Measurements from ENCODE around the gene SRRM3.
A peak's percentile ranks its signal among the peaks of the same experiment; 100 is the strongest.
"Not testable (repeated sequence)": the region's sequence is repeated elsewhere in the genome, so short reads cannot be mapped to it uniquely, and the experiment has no call there.

The SRRM3 gene

GRCh38 chr7:76269895-76270294 is 68.2 kb downstream of the SRRM3 start:
- in situ Hi-C loops (cut with MboI; ENCODE audit: low sequenced_read_pairs): no loop called here
- no peak overlapping the region for H3K4me3 ChIP-seq
- H3K4me1 ChIP-seq: peaks cover 5% of the 10 kb centered on the region; the same call in 1 of the 2 replicates
- no peak for DNase-seq (ENCODE audit: low spot score in 2 of 2)
- H3K36me3 ChIP-seq (replicated peaks): no peaks in the 10 kb centered on the region
- H3K9me3 ChIP-seq: no peaks in the 10 kb centered on the region
- H3K27me3 ChIP-seq (ENCODE audit: low read depth): no peaks in the 10 kb centered on the region

GRCh38 chr7:76271384-76271783 is 69.7 kb downstream of the SRRM3 start:
- H3K4me3 ChIP-seq; DNase-seq (ENCODE audit: low spot score in 2 of 2); H3K4me1 ChIP-seq; H3K36me3 ChIP-seq (replicated peaks); H3K9me3 ChIP-seq; H3K27me3 ChIP-seq (ENCODE audit: low read depth); in situ Hi-C loops (cut with MboI; ENCODE audit: low sequenced_read_pairs): not testable (repeated sequence)

DNA sequence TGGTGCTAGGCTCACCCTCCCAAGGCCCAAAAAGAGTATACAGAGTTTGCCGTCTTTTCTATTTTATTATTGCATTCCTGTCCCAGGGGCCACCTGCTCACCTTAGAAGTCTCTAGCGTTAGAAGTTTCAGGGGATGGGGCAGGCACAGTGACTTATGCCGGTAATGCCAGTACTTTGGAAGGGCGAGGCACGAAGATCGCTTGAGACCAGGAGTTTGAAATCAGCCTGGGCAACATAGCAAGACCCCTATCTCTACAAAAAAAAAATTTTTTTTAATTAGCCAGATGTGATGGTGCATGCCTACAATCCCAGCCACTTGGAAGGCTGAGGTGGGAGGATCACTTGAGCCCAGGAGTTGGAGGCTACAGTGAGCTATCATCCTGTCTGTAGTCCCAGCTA is 70.4 kb downstream of the SRRM3 start:
- Histone ChIP-seq H3K27me3 (ENCODE audit: low read depth) (no peaks in the 10 kb centered on the region), H3K4me3 (no peak overlapping the region), H3K36me3 (replicated peaks) (no peaks in the 10 kb centered on the region), H3K9me3 (no peaks in the 10 kb centered on the region), H3K4me1 (no peaks in the 10 kb centered on the region)
- in situ Hi-C loops (cut with MboI; ENCODE audit: low sequenced_read_pairs): no loop called here
- no peak for DNase-seq (ENCODE audit: low spot score in 2 of 2)

DNA sequence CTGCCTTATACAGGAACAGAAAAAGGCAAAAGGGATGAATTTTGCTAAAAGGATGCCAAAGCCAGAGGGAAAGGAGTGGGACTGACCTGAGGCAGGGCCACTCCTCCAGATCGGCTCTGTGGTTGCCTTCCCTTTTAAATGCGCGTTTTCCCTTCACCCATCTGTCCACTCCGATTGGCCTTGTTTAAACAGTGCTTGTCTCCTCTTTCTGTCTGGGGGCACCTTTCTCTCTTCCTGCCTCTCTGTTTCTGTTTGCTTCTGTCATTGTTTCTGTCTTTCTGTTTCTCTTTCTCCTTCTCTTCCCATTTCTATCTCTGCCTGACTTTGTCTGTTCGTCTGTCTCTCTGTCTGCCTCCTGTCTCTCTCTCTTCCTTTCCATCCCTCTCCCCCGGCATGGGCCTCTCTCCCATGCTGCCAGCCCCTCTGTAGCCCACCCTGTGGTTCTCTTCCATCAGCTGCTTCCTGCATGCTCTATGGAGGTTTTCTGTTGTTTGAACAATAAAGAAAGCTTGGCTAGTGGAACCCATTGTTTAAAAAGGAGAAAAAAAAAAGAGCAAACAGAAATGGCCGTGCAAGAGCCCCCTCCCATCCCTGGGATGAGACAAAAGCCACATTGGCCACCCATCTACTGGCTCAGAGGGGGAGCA is 71.3 kb downstream of the SRRM3 start:
- no peak for DNase-seq (ENCODE audit: low spot score in 2 of 2)
- no peaks in the 10 kb centered on the region for H3K36me3 ChIP-seq (replicated peaks)
- no peaks in the 10 kb centered on the region for H3K4me1 ChIP-seq
- no peaks in the 10 kb centered on the region for H3K27me3 ChIP-seq (ENCODE audit: low read depth)
- H3K9me3 ChIP-seq: no peaks in the 10 kb centered on the region
- H3K4me3 ChIP-seq: no peak overlapping the region
- in situ Hi-C loops (cut with MboI; ENCODE audit: low sequenced_read_pairs): no loop called here

DNA sequence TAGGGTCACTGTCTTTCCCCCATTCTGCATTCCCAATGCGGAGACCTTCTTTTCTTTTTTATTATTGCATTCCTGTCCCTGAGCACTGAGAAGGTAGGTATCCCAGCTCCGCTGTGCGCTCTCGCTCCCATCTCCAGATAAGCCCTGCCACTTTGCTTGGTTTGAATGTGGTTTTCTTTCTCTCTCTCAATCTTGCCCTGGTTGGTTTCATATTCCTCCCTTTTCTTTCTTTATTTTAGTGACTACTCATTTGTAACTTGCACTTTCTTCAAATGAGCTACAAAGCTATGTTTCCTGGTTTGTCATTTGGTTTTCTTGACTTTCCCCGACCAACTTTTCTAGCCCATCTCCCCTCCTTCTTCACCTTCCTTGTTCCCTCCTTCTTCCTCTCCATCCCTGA is 71.8 kb downstream of the SRRM3 start:
- H3K4me3 ChIP-seq: no peak overlapping the region
- in situ Hi-C loops (cut with MboI; ENCODE audit: low sequenced_read_pairs): no loop called here
- no peaks in the 10 kb centered on the region for H3K36me3 ChIP-seq (replicated peaks)
- H3K4me1 ChIP-seq: no peaks in the 10 kb centered on the region
- H3K9me3 ChIP-seq: no peaks in the 10 kb centered on the region
- H3K27me3 ChIP-seq (ENCODE audit: low read depth): no peaks in the 10 kb centered on the region
- no peak for DNase-seq (ENCODE audit: low spot score in 2 of 2)

GRCh38 chr7:76278540-76278939 is 76.8 kb downstream of the SRRM3 start:
- DNase-seq (ENCODE audit: low spot score in 2 of 2): peak in 1 of 2 experiments; percentile 41
- H3K9me3 ChIP-seq: no peaks in the 10 kb centered on the region
- in situ Hi-C loops (cut with MboI; ENCODE audit: low sequenced_read_pairs): no loop called here
- H3K27me3 ChIP-seq (ENCODE audit: low read depth): no peaks in the 10 kb centered on the region
- peaks cover 3% of the 10 kb centered on the region; the same call in 1 of the 2 replicates for H3K4me1 ChIP-seq
- no peak overlapping the region for H3K4me3 ChIP-seq
- H3K36me3 ChIP-seq (replicated peaks): no peaks in the 10 kb centered on the region

GRCh38 chr7:76280408-76280807 is 78.7 kb downstream of the SRRM3 start:
- no peaks in the 10 kb centered on the region for H3K9me3 ChIP-seq
- H3K4me3 ChIP-seq: no peak overlapping the region
- H3K4me1 ChIP-seq: peaks cover 3% of the 10 kb centered on the region; the same call in 1 of the 2 replicates
- H3K36me3 ChIP-seq (replicated peaks): 0 out of 2 replicates have a peak, but pooled peaks cover 3% of the 10 kb centered on the region
- in situ Hi-C loops (cut with MboI; ENCODE audit: low sequenced_read_pairs): no loop called here
- no peaks in the 10 kb centered on the region for H3K27me3 ChIP-seq (ENCODE audit: low read depth)
- DNase-seq (ENCODE audit: low spot score in 2 of 2): no peak

GRCh38 chr7:76281006-76281705 is 79.5 kb downstream of the SRRM3 start:
- Histone ChIP-seq H3K27me3 (ENCODE audit: low read depth) (no peaks in the 10 kb centered on the region), H3K9me3 (no peaks in the 10 kb centered on the region)
- peak in 1 of 2 experiments; percentile 22 for DNase-seq (ENCODE audit: low spot score in 2 of 2)

GRCh38 chr7:76281706-76282343 is 80.1 kb downstream of the SRRM3 start:
- Histone ChIP-seq H3K27me3 (ENCODE audit: low read depth) (no peaks in the 10 kb centered on the region), H3K9me3 (no peaks in the 10 kb centered on the region), H3K36me3 (replicated peaks) (peaks cover 15% of the 10 kb centered on the region), H3K4me3 (peak overlapping the region; percentile 49), H3K4me1 (peaks cover 3% of the 10 kb centered on the region; the same call in 1 of the 2 replicates)
- in situ Hi-C loops (cut with MboI; ENCODE audit: low sequenced_read_pairs): no loop called here
- DNase-seq (ENCODE audit: low spot score in 2 of 2): peak in 1 of 2 experiments; percentile 31

More at GRCh38 chr7:76281006-76281705, 79.5 kb downstream of the SRRM3 start:
- Histone ChIP-seq H3K4me1 (peaks cover 3% of the 10 kb centered on the region; the same call in 1 of the 2 replicates), H3K4me3 (peak overlapping the region; percentile 18), H3K36me3 (replicated peaks) (peaks cover 10% of the 10 kb centered on the region)
- in situ Hi-C loops (cut with MboI; ENCODE audit: low sequenced_read_pairs): no loop called here

- Histone ChIP-seq H3K27me3 (ENCODE audit: low read depth) (no peaks in the 10 kb centered on the region), H3K4me1 (peaks cover 3% of the 10 kb centered on the region; the same call in 1 of the 2 replicates), H3K9me3 (no peaks in the 10 kb centered on the region), H3K36me3 (replicated peaks) (peaks cover 15% of the 10 kb centered on the region), H3K4me3 (peak overlapping the region; percentile 49)
- DNase-seq (ENCODE audit: low spot score in 2 of 2): peak; percentile 51 to 86
- in situ Hi-C loops (cut with MboI; ENCODE audit: low sequenced_read_pairs): no loop called here
These were observed 80.9 kb downstream of the SRRM3 start for GRCh38 chr7:76282344-76283253.

- in situ Hi-C loops (cut with MboI; ENCODE audit: low sequenced_read_pairs): no loop called here
- no peak for DNase-seq (ENCODE audit: low spot score in 2 of 2)
- H3K9me3 ChIP-seq: no peaks in the 10 kb centered on the region
- peaks cover 3% of the 10 kb centered on the region; the same call in 1 of the 2 replicates for H3K4me1 ChIP-seq
- peaks cover 15% of the 10 kb centered on the region for H3K36me3 ChIP-seq (replicated peaks)
- H3K27me3 ChIP-seq (ENCODE audit: low read depth): no peaks in the 10 kb centered on the region
- peak overlapping the region; percentile 49 for H3K4me3 ChIP-seq
These were observed 81.8 kb downstream of the SRRM3 start for GRCh38 chr7:76283254-76284159.

- peaks cover 14% of the 10 kb centered on the region for H3K4me1 ChIP-seq
- in situ Hi-C loops (cut with MboI; ENCODE audit: low sequenced_read_pairs): no loop called here
- no peak for DNase-seq (ENCODE audit: low spot score in 2 of 2)
- H3K36me3 ChIP-seq (replicated peaks): peaks cover 15% of the 10 kb centered on the region
- no peaks in the 10 kb centered on the region for H3K9me3 ChIP-seq
- H3K27me3 ChIP-seq (ENCODE audit: low read depth): no peaks in the 10 kb centered on the region
- H3K4me3 ChIP-seq: no peak overlapping the region
These were observed 84.1 kb downstream of the SRRM3 start for GRCh38 chr7:76285604-76286374.
